Measurements from ENCODE around the gene ACER1. TPM values are rescaled to one million over a fixed set of nuclear protein-coding genes. Genes with fewer than 3 reads are reported as not detected.
"Not testable (repeated sequence)": the region's sequence is repeated elsewhere in the genome, so short reads cannot be mapped to it uniquely, and the experiment has no call there.

The ACER1 gene
- polyA plus RNA-seq, 1 donor from 2014 or later: not detected

GRCh38 chr19:6334490-6335285 is 1.3 kb upstream of the ACER1 start:
- Mint-ChIP-seq H3K27me3 (peaks cover 2% of the 10 kb centered on the region), H3K36me3 (no peaks in the 10 kb centered on the region), H3K4me1 (no peaks in the 10 kb centered on the region), H3K27ac (no peak overlapping the region), H3K4me3 (no peak overlapping the region), H3K9me3 (no peaks in the 10 kb centered on the region)

GRCh38 chr19:6326815-6327214 is 6.6 kb downstream of the ACER1 start:
- peaks cover 7% of the 10 kb centered on the region for H3K27me3 Mint-ChIP-seq
- H3K36me3 Mint-ChIP-seq: no peaks in the 10 kb centered on the region
- no peak overlapping the region for H3K27ac Mint-ChIP-seq
- H3K4me3 Mint-ChIP-seq: no peak overlapping the region
- peaks cover 0 to 1% (median 0%) of the 10 kb centered on the region in 3 donors for H3K4me1 Mint-ChIP-seq
- H3K9me3 Mint-ChIP-seq: peaks cover 0 to 3% (median 0%) of the 10 kb centered on the region in 3 donors

GRCh38 chr19:6325614-6326013 is 7.8 kb downstream of the ACER1 start:
- peaks cover 0 to 1% (median 0%) of the 10 kb centered on the region in 3 donors for H3K4me1 Mint-ChIP-seq
- H3K4me3 Mint-ChIP-seq: no peak overlapping the region
- H3K27me3 Mint-ChIP-seq: peaks cover 9% of the 10 kb centered on the region
- peaks cover 0 to 3% (median 0%) of the 10 kb centered on the region in 3 donors for H3K9me3 Mint-ChIP-seq
- H3K27ac Mint-ChIP-seq: no peak overlapping the region
- no peaks in the 10 kb centered on the region for H3K36me3 Mint-ChIP-seq

DNA sequence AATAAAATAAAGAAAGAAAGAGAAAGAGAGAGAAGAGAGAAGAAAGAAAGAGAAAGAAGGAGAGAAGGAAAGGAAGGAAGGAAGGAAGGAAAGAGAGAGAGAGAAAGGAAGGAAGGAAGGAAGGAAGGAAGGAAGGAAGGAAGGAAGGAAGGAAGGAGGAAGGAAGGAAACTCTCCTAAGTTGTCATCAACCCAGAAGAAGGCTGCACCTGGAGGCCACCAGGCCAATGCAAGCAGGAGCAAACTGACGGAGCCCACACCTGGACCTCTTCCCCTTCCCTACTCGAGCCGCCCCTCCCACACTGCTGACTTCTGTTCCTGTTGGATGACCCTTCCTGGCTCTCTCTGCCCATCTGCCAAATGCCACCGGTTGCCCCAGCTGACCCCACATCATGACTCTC is 8.7 kb downstream of the ACER1 start:
- no peaks in the 10 kb centered on the region for H3K36me3 Mint-ChIP-seq
- peaks cover 9% of the 10 kb centered on the region for H3K27me3 Mint-ChIP-seq
- no peak overlapping the region for H3K27ac Mint-ChIP-seq
- H3K4me1 Mint-ChIP-seq: peaks cover 0 to 1% (median 0%) of the 10 kb centered on the region in 3 donors
- H3K9me3 Mint-ChIP-seq: peaks cover 0 to 3% (median 0%) of the 10 kb centered on the region in 3 donors
- peak overlapping the region in 1 of 4 donors; percentile 80 for H3K4me3 Mint-ChIP-seq

GRCh38 chr19:6322284-6322683 is 11.1 kb downstream of the ACER1 start:
- no peak overlapping the region for H3K27ac Mint-ChIP-seq
- no peaks in the 10 kb centered on the region for H3K36me3 Mint-ChIP-seq
- H3K4me3 Mint-ChIP-seq: no peak overlapping the region
- H3K9me3 Mint-ChIP-seq: peaks cover 0 to 3% (median 3%) of the 10 kb centered on the region in 3 donors
- H3K4me1 Mint-ChIP-seq: peaks cover 0 to 1% (median 0%) of the 10 kb centered on the region in 3 donors
- H3K27me3 Mint-ChIP-seq: peaks cover 9% of the 10 kb centered on the region

DNA sequence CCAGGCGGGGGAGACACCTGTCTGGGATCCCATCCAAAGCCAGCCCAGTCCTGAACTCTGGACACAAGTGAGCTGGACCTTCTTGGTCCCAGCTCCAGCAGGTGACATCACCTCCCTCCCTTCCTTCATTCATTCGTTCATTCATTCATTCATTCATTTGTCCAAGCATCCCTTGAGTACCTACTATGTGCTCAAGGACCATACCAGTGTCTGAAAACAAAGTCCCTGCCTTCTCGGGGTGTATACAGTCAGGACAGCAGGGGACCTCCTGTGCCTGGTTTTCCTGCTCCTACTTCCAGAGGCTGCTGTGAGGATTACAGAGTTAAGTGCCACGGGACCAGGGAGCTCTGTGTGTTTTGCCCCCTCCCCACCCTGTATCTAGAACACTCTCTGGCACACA is 14.0 kb downstream of the ACER1 start:
- no peaks in the 10 kb centered on the region for H3K36me3 Mint-ChIP-seq

GRCh38 chr19:6318772-6319171 is 14.6 kb downstream of the ACER1 start:
- Mint-ChIP-seq H3K4me1 (no peaks in the 10 kb centered on the region), H3K4me3 (no peak overlapping the region), H3K27ac (no peak overlapping the region), H3K9me3 (peaks cover under 1 to 6% (median 3%) of the 10 kb centered on the region in 3 donors), H3K27me3 (peaks cover 11% of the 10 kb centered on the region), H3K36me3 (no peaks in the 10 kb centered on the region)

More for the DNA sequence above, 14.0 kb downstream of the ACER1 start:
- H3K4me1 Mint-ChIP-seq: no peaks in the 10 kb centered on the region
- H3K9me3 Mint-ChIP-seq: peaks cover 0 to 4% (median 3%) of the 10 kb centered on the region in 3 donors
- H3K4me3 Mint-ChIP-seq: no peak overlapping the region
- H3K27ac Mint-ChIP-seq: no peak overlapping the region
- peaks cover 11% of the 10 kb centered on the region for H3K27me3 Mint-ChIP-seq

DNA sequence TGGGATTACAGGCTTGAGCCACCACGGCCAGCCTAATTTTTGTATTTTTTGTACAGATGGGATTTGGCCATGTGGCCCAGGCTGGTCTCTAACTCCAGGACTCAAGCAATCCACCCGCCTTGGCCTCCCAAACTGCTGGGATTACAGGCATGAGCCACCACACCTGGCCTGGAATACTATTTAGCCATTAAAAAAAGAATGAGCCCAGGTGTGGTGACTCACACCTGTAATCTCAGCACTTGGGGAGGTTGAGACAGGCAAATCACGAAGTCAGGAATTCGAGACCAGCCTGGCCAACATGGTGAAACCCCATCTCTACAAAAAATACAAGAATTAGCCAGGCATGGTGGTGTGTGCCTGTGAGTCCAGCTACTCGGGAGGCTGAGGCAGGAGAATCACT is 17.8 kb downstream of the ACER1 start:
- H3K4me1 Mint-ChIP-seq, H3K9me3 Mint-ChIP-seq, H3K36me3 Mint-ChIP-seq, H3K27me3 Mint-ChIP-seq, H3K27ac Mint-ChIP-seq, H3K4me3 Mint-ChIP-seq: not testable (repeated sequence)

- Mint-ChIP-seq H3K9me3 (peaks cover 3 to 9% (median 6%) of the 10 kb centered on the region in 3 donors), H3K27me3 (peaks cover 4% of the 10 kb centered on the region)
These were observed 19.9 kb downstream of the ACER1 start for GRCh38 chr19:6313398-6313969.

DNA sequence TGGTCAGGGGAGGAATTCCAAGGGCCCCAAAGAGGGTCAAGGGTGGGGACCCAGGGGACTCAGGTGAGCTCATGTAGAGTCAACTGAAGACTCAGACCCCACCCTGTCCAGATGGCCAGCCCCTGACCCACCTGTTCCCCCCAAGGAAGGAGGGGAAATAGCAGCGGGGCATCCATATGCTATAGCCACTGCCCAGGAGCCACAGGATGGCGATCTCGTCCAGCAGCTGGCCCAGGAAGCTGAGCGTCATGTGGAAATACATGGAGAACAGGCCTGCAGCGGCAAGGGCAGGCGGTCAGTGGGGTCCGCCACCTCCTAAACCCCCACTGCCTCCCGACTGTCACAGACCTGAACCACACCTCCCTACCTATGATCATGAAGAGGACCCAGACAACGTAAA is 21.4 kb downstream of the ACER1 start:
- no peak overlapping the region for H3K4me3 Mint-ChIP-seq
- no peaks in the 10 kb centered on the region for H3K36me3 Mint-ChIP-seq
- no peaks in the 10 kb centered on the region for H3K4me1 Mint-ChIP-seq
- H3K27me3 Mint-ChIP-seq: peaks cover 4% of the 10 kb centered on the region
- no peak overlapping the region for H3K27ac Mint-ChIP-seq
- H3K9me3 Mint-ChIP-seq: peaks cover 3 to 6% (median 5%) of the 10 kb centered on the region in 3 donors

More at GRCh38 chr19:6313398-6313969, 19.9 kb downstream of the ACER1 start:
- no peak overlapping the region for H3K4me3 Mint-ChIP-seq
- no peaks in the 10 kb centered on the region for H3K36me3 Mint-ChIP-seq
- H3K4me1 Mint-ChIP-seq: no peaks in the 10 kb centered on the region
- no peak overlapping the region for H3K27ac Mint-ChIP-seq

DNA sequence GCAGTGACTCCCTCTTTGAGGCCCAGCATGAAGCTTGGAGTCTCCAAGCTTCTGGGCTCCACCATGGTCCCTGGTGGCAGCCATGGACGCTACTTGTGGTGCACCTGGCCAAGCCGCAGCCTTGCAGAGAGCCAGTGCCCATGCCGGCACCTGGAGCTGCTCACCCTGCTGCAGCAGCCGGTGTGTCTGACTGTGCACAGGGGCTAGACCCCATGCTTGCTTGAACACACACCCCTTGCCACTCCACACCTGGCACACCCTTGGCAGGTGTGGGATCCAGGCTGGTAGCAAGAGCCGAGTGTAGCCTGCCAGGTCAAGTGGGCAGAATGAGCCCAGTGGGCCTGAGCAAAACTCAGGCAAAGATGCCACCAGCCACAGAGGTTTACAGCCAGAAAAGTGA is 35.0 kb downstream of the ACER1 start:
- Mint-ChIP-seq H3K4me3 (no peak overlapping the region), H3K9me3 (peaks cover 3 to 16% (median 6%) of the 10 kb centered on the region in 3 donors), H3K27ac (no peak overlapping the region), H3K27me3 (peaks cover 8% of the 10 kb centered on the region), H3K36me3 (peaks cover 1% of the 10 kb centered on the region), H3K4me1 (peaks cover 0 to 3% (median 1%) of the 10 kb centered on the region in 3 donors)

- Mint-ChIP-seq H3K27ac (no peak overlapping the region), H3K36me3 (peaks cover 1% of the 10 kb centered on the region), H3K4me3 (no peak overlapping the region), H3K9me3 (peaks cover 6 to 16% (median 6%) of the 10 kb centered on the region in 3 donors), H3K4me1 (peaks cover 0 to 3% (median 1%) of the 10 kb centered on the region in 3 donors), H3K27me3 (peaks cover 6% of the 10 kb centered on the region)
These were observed 36.2 kb downstream of the ACER1 start for GRCh38 chr19:6297202-6297601.

DNA sequence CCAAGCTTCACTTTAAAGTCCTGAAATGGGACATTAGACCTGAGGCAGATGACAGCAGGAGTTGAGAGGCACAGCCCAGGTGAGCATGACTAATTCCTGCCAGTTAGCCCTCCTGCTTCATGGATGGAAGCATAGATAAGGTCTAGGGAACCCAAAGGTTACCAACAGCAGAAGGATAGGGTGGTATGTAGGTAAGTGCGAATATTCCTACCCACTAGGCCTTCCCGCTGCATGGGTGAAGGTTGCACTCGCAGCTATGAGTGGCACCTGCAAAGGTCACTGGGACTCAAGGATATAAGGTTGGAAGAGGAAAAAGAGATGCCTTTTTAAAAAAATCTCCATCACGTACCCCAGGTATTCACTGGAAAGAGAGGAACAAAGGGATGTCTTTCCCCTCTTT is 41.4 kb downstream of the ACER1 start:
- Mint-ChIP-seq H3K27me3 (no peaks in the 10 kb centered on the region), H3K27ac (no peak overlapping the region), H3K4me3 (no peak overlapping the region), H3K36me3 (peaks cover 2% of the 10 kb centered on the region), H3K9me3 (peaks cover 7 to 27% (median 22%) of the 10 kb centered on the region in 3 donors), H3K4me1 (no peaks in the 10 kb centered on the region)

DNA sequence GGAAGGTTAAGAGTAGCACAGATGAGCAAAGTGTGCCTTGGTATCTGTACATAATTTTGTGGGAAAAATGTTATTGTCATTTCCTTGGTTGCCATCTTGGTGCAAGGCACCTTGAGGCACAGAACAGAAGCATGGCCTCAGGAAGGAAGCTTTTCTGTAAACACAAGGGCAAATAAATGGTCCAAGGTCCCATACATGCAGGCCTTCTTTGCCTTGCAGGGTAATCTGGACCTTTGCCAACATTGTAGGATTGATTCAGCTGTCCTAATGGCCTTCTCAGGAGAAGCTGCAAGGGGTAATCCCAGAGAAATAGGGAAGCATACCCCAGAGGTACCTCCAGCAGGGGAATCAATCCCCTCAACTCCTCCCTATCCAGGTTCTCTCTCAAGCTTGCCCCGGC is 44.7 kb downstream of the ACER1 start:
- H3K9me3 Mint-ChIP-seq: peaks cover 2 to 19% (median 11%) of the 10 kb centered on the region in 3 donors
- no peak overlapping the region for H3K27ac Mint-ChIP-seq
- H3K4me1 Mint-ChIP-seq: no peaks in the 10 kb centered on the region
- H3K36me3 Mint-ChIP-seq: peaks cover 2% of the 10 kb centered on the region
- no peaks in the 10 kb centered on the region for H3K27me3 Mint-ChIP-seq
- no peak overlapping the region for H3K4me3 Mint-ChIP-seq

GRCh38 chr19:6287269-6287885 is 46.0 kb downstream of the ACER1 start:
- H3K4me1 Mint-ChIP-seq: no peaks in the 10 kb centered on the region
- H3K36me3 Mint-ChIP-seq: peaks cover 2% of the 10 kb centered on the region
- peaks cover 2 to 16% (median 11%) of the 10 kb centered on the region in 3 donors for H3K9me3 Mint-ChIP-seq
- no peak overlapping the region for H3K4me3 Mint-ChIP-seq
- no peaks in the 10 kb centered on the region for H3K27me3 Mint-ChIP-seq
- no peak overlapping the region for H3K27ac Mint-ChIP-seq
